H9 (cell line): ENCODE measurements around the gene KIAA0753. TPM values are rescaled to one million over a fixed set of nuclear protein-coding genes. Genes with fewer than 3 reads are reported as not detected.

Source experiments
- DNase-seq: peaks from one replicate; pipeline ENCODE4 v3.0.0-alpha.2; 2017
- H2AFZ ChIP-seq: one replicate; pipeline ENCODE4 v1.6.1; 2013; ENCODE audit warnings: mild to moderate bottlenecking, low read length, control low read depth, moderate library complexity
- H2AK5ac ChIP-seq: 2 replicates; pipeline ENCODE4 v1.6.1; 2013; ENCODE audit warnings: low read length, control low read depth, mixed read lengths; ENCODE audit not compliant: insufficient read length
- H2BK120ac ChIP-seq: one replicate; pipeline ENCODE4 v1.6.1; 2013; ENCODE audit warnings: low read depth, mild to moderate bottlenecking, low read length, control low read depth, inconsistent platforms; ENCODE audit not compliant: poor library complexity, severe bottlenecking
- H2BK12ac ChIP-seq: 2 replicates; pipeline ENCODE4 v1.6.1; 2013; ENCODE audit warnings: low read length, control low read depth, mixed read lengths, low read depth; ENCODE audit not compliant: insufficient read length
- H2BK15ac ChIP-seq: 2 replicates; pipeline ENCODE4 v1.6.1; 2013; ENCODE audit warnings: low read depth, low read length, control low read depth
- H2BK20ac ChIP-seq: one replicate; pipeline ENCODE4 v1.6.1; 2013; ENCODE audit warnings: low read depth, mild to moderate bottlenecking, low read length, control low read depth, inconsistent platforms; ENCODE audit not compliant: poor library complexity, severe bottlenecking
- H2BK5ac ChIP-seq: 2 replicates; pipeline ENCODE4 v1.6.1; 2013; ENCODE audit warnings: low read length, control low read depth, mixed read lengths; ENCODE audit not compliant: insufficient read length
- H3K14ac ChIP-seq: 2 replicates; pipeline ENCODE4 v1.6.1; 2013; ENCODE audit warnings: low read length, control low read depth; ENCODE audit not compliant: insufficient read depth
- H3K18ac ChIP-seq: 2 replicates; pipeline ENCODE4 v1.6.1; 2013; ENCODE audit warnings: low read depth, mild to moderate bottlenecking, mixed read lengths, low read length, control low read depth; ENCODE audit not compliant: insufficient read length
- H3K23ac ChIP-seq: 2 replicates; pipeline ENCODE4 v1.6.1; 2013; ENCODE audit warnings: low read length, control low read depth, mixed read lengths, low read depth; ENCODE audit not compliant: insufficient read length
- H3K23me2 ChIP-seq: 2 replicates; pipeline ENCODE4 v1.6.1; 2013; ENCODE audit warnings: low read depth, mild to moderate bottlenecking, mixed read lengths, low read length, control low read depth; ENCODE audit not compliant: insufficient read length, poor library complexity, severe bottlenecking
- H3K27ac ChIP-seq: 2 replicates; pipeline ENCODE4 v1.5.1; 2013; ENCODE audit warnings: low read length, control low read depth, mixed read lengths, low read depth; ENCODE audit not compliant: insufficient read length
- H3K27me3 ChIP-seq: 2 replicates; pipeline ENCODE4 v1.6.1; 2013; ENCODE audit warnings: low read length, control low read depth, inconsistent platforms; ENCODE audit not compliant: insufficient read depth
- H3K4ac ChIP-seq: 2 replicates; pipeline ENCODE4 v1.6.1; 2013; ENCODE audit warnings: low read depth, mild to moderate bottlenecking, control low read depth, inconsistent platforms, low read length, moderate library complexity
- H3K4me1 ChIP-seq: 2 replicates; pipeline ENCODE4 v1.6.1; 2013; ENCODE audit warnings: low read length, control low read depth, inconsistent platforms; ENCODE audit not compliant: insufficient read depth
- H3K4me2 ChIP-seq: 2 replicates; pipeline ENCODE4 v1.6.1; 2013; ENCODE audit warnings: low read length, control low read depth, mixed read lengths; ENCODE audit not compliant: insufficient read length, insufficient read depth
- H3K56ac ChIP-seq: 2 replicates; pipeline ENCODE4 v1.6.1; 2013; ENCODE audit warnings: low read depth, mild to moderate bottlenecking, mixed read lengths, low read length, control low read depth; ENCODE audit not compliant: insufficient read length
- H3K79me1 ChIP-seq: 2 replicates; pipeline ENCODE4 v1.6.1; 2013; ENCODE audit warnings: low read depth, mild to moderate bottlenecking, moderate library complexity, low read length, control low read depth, inconsistent platforms; ENCODE audit not compliant: insufficient read depth, poor library complexity, severe bottlenecking
- H3K79me2 ChIP-seq: 2 replicates; pipeline ENCODE4 v1.6.1; 2013; ENCODE audit warnings: low read length, control low read depth, inconsistent platforms; ENCODE audit not compliant: insufficient read depth
- H3K9ac ChIP-seq: 2 replicates; pipeline ENCODE4 v1.6.1; 2013; ENCODE audit warnings: low read length, control low read depth, mixed read lengths; ENCODE audit not compliant: insufficient read length; ENCODE audit errors: extremely low read depth
- H3K9me3 ChIP-seq: one replicate; pipeline ENCODE4 v1.6.1; 2013; ENCODE audit warnings: low read depth, low read length, inconsistent platforms; ENCODE audit not compliant: control insufficient read depth
- H3T11ph ChIP-seq: one replicate; pipeline ENCODE4 v1.6.1; 2013; ENCODE audit warnings: mild to moderate bottlenecking, low read length, control low read depth, inconsistent platforms
- H4K20me1 ChIP-seq: one replicate; pipeline ENCODE4 v1.6.1; 2013; ENCODE audit not compliant: control insufficient read depth, insufficient read length, insufficient read depth
- H4K5ac ChIP-seq: 2 replicates; pipeline ENCODE4 v1.6.1; 2013; ENCODE audit warnings: low read depth, mild to moderate bottlenecking, mixed read lengths, low read length, control low read depth; ENCODE audit not compliant: insufficient read length
- H4K8ac ChIP-seq: replicated peaks from 2 replicates; pipeline ENCODE4 v1.6.1; 2013; ENCODE audit warnings: low read length, control low read depth, mixed read lengths, low read depth; ENCODE audit not compliant: insufficient read length
- H4K91ac ChIP-seq: 2 replicates; pipeline ENCODE4 v1.6.1; 2013; ENCODE audit warnings: low read depth, mild to moderate bottlenecking, moderate library complexity, mixed read lengths, low read length, control low read depth; ENCODE audit not compliant: insufficient read length
- H3K27ac Mint-ChIP-seq, 3 experiments: 2 replicates in 2 of 3; 3 replicates in 1 of 3; pipeline ENCODE4 v1.8.0; 2020 to 2021; ENCODE audit warnings: mixed read lengths in 3 of 3, mild to moderate bottlenecking in 1 of 3, moderate library complexity in 1 of 3
- H3K27me3 Mint-ChIP-seq: 2 replicates; pipeline ENCODE4 v1.8.0; 2021; ENCODE audit warnings: low read depth, mild to moderate bottlenecking, moderate library complexity, mixed read lengths
- H3K36me3 Mint-ChIP-seq, 3 experiments: 2 replicates in 2 of 3; 3 replicates in 1 of 3; pipeline ENCODE4 v1.8.0; 2020 to 2021; ENCODE audit warnings: low read depth in 3 of 3, mixed read lengths in 3 of 3; ENCODE audit not compliant: insufficient read depth in 1 of 3
- H3K4me1 Mint-ChIP-seq, 2 experiments: 2 replicates each; pipeline ENCODE4 v1.8.0; 2020; ENCODE audit warnings: mixed read lengths in 2 of 2
- H3K4me3 Mint-ChIP-seq, 2 experiments: 2 replicates in 1 of 2; 3 replicates in 1 of 2; pipeline ENCODE4 v1.8.0; 2020 to 2021; ENCODE audit warnings: mild to moderate bottlenecking in 2 of 2, mixed read lengths in 2 of 2, moderate library complexity in 1 of 2
- H3K9me3 Mint-ChIP-seq, 2 experiments: 2 replicates in 1 of 2; 3 replicates in 1 of 2; pipeline ENCODE4 v1.8.0; 2020; ENCODE audit warnings: mild to moderate bottlenecking in 2 of 2, mixed read lengths in 2 of 2, moderate library complexity in 1 of 2
- CTCF ChIP-seq: fragments of 200-600 bp; sonication (generic); conservative IDR thresholded peaks from 3 replicates; pipeline ENCODE4 v1.8.0; 2021; ENCODE audit warnings: antibody characterized with exemption, mild to moderate bottlenecking
- WGBS: extraction: QIAGEN DNeasy Blood & Tissue Kit; methylation state at CpG from one replicate; pipeline ENCODE4 v1.1.7; 2013; ENCODE audit warnings: missing lambda C conversion rate, low lambda C conversion rate, mixed read lengths; ENCODE audit not compliant: insufficient read length; ENCODE audit errors: extremely low coverage; 5-methylcytosine and 5-hydroxymethylcytosine counted together
- total RNA-seq: library from RNA; stranded (reverse); gene quantifications from 2 replicates; pipeline ENCODE4 v1.2.1, GENCODE V29; 2021

Gene KIAA0753
- total RNA-seq, 1 experiment from 2014 or later: 37.2 TPM

- Histone ChIP-seq H2BK12ac (no peak overlapping the region), H3K4ac (no peak overlapping the region), H2AFZ (no peak overlapping the region), H2AK5ac (no peak overlapping the region), H3K27ac (no peak overlapping the region), H3K9ac (peak overlapping the region; percentile 4), H3K79me1 (no peaks in the 10 kb centered on the region), H3K9me3 (no peaks in the 10 kb centered on the region), H4K91ac (no peak overlapping the region), H3K27me3 (no peaks in the 10 kb centered on the region), H3K56ac (no peak overlapping the region), H4K5ac (no peak overlapping the region), H3K23ac (no peak overlapping the region), H2BK120ac (no peak overlapping the region), H2BK20ac (no peak overlapping the region), H3K18ac (no peak overlapping the region), H3K4me1 (no peaks in the 10 kb centered on the region), H3K79me2 (peaks cover 2% of the 10 kb centered on the region; the same call in 1 of the 2 replicates), H2BK15ac (no peak overlapping the region), H3K4me2 (peak overlapping the region; percentile 99), H3K23me2 (peaks cover 18% of the 10 kb centered on the region), H4K8ac (no peak overlapping the region), H2BK5ac (no peak overlapping the region), H3T11ph (no peak overlapping the region), H4K20me1 (no peaks in the 10 kb centered on the region), H3K14ac (no peak overlapping the region; the same call in 1 of the 2 replicates)
- peaks cover 8 to 25% (median 25%) of the 10 kb centered on the region in 3 experiments; a peak in 6 of 7 replicates for H3K36me3 Mint-ChIP-seq
- TF ChIP-seq CTCF: no peak
- no peaks in the 10 kb centered on the region; the same call in 1 of the 2 replicates for H3K27me3 Mint-ChIP-seq
- H3K4me1 Mint-ChIP-seq: peaks cover 15 to 20% of the 10 kb centered on the region in 2 experiments
- H3K27ac Mint-ChIP-seq: peak overlapping the region in 2 of 3 experiments; percentile 28 to 89; a peak in 2 of 7 replicates
- no peak for DNase-seq
- peak overlapping the region; percentile 91 to 94 for H3K4me3 Mint-ChIP-seq
- WGBS: no CpG with 5 or more reads among the region's 15 CpGs
- no peaks in the 10 kb centered on the region for H3K9me3 Mint-ChIP-seq
These were observed 1.4 kb downstream of the KIAA0753 start for GRCh38 chr17:6639014-6639585.
